Calu3 (cell line): Measurements from ENCODE around the gene IL17RD. TPM values are rescaled to one million over a fixed set of nuclear protein-coding genes. Genes with fewer than 3 reads are reported as not detected.

Source experiments
- BruUV-seq: library from RNA; stranded (reverse); fragments of 400-500 nt; replicated peaks from 2 replicates; lab custom pipeline; 2021; lab: Mats Ljungman, UMichigan
- CTCF ChIA-PET: fragments of 300-600 bp; sonication (Branson Sonifier 250); formaldehyde crosslinking; loops from one replicate; lab custom pipeline; 2022; ENCODE audit warnings: antibody characterized with exemption; lab: Charles Lee
- DNase-seq: peaks from one replicate; pipeline ENCODE4 v3.0.0; 2022
- H3K27ac Mint-ChIP-seq: one replicate; pipeline ENCODE4 v1.8.0; 2022; ENCODE audit warnings: mixed read lengths; ENCODE audit not compliant: unreplicated experiment
- H3K27me3 Mint-ChIP-seq: one replicate; pipeline ENCODE4 v1.8.0; 2022; ENCODE audit warnings: mixed read lengths; ENCODE audit not compliant: unreplicated experiment
- H3K36me3 Mint-ChIP-seq: one replicate; pipeline ENCODE4 v1.8.0; 2022; ENCODE audit warnings: mild to moderate bottlenecking, moderate library complexity, mixed read lengths; ENCODE audit not compliant: insufficient read depth, unreplicated experiment
- H3K4me1 Mint-ChIP-seq: one replicate; pipeline ENCODE4 v1.8.0; 2022; ENCODE audit warnings: mild to moderate bottlenecking, low read depth, mixed read lengths; ENCODE audit not compliant: unreplicated experiment
- H3K4me3 Mint-ChIP-seq: one replicate; pipeline ENCODE4 v1.8.0; 2022; ENCODE audit warnings: mild to moderate bottlenecking, low read depth, moderate library complexity, mixed read lengths; ENCODE audit not compliant: unreplicated experiment
- H3K9me3 Mint-ChIP-seq: one replicate; pipeline ENCODE4 v1.8.0; 2022; ENCODE audit warnings: low read depth, mixed read lengths; ENCODE audit not compliant: unreplicated experiment
- CTCF ChIP-seq: fragments of 200-600 bp; IDR thresholded peaks from one replicate; pipeline ENCODE4 v1.8.0; 2022; ENCODE audit warnings: antibody characterized with exemption; ENCODE audit not compliant: unreplicated experiment
- intact Hi-C: fragments of 100-400 bp; cut with micrococcal nuclease; formaldehyde crosslinking; loops from one replicate; pipeline ENCODE4 v1.10.0; 2022; ENCODE audit not compliant: unreplicated experiment
- total RNA-seq: library from RNA; stranded (reverse); gene quantifications from 2 replicates; pipeline ENCODE4 v1.2.3, GENCODE V29; 2022

IL17RD gene
- total RNA-seq, 1 experiment from 2014 or later = 2.2 TPM

- intact Hi-C loops = no loop called here
- H3K4me1 Mint-ChIP-seq = peaks cover 10% of the 10 kb centered on the region
- CTCF ChIA-PET = interaction anchor here (0.7 kb wide), 1 partner anchor 300 kb away, joined by 9 read pairs; no protein-coding TSS in a partner anchor
Observed at GRCh38 chr3:57082481-57082880, 82.7 kb downstream of the IL17RD start.

GRCh38 chr3:57081173-57081572, 84.0 kb downstream of the IL17RD start:
- Mint-ChIP-seq H3K27me3 (no peaks in the 10 kb centered on the region), H3K4me1 (peaks cover 23% of the 10 kb centered on the region), H3K36me3 (peaks cover 31% of the 10 kb centered on the region), H3K27ac (no peak overlapping the region), H3K9me3 (no peaks in the 10 kb centered on the region), H3K4me3 (no peak overlapping the region)
- DNase-seq = no peak
- no TSS peak for BruUV-seq
- CTCF ChIA-PET = no interaction called here
- intact Hi-C loops = no loop called here
- TF ChIP-seq CTCF = no peak

More at GRCh38 chr3:57082481-57082880, 82.7 kb downstream of the IL17RD start:
- no peaks in the 10 kb centered on the region for H3K27me3 Mint-ChIP-seq
- no TSS peak for BruUV-seq
- no peak overlapping the region for H3K4me3 Mint-ChIP-seq
- H3K27ac Mint-ChIP-seq = no peak overlapping the region
- no peaks in the 10 kb centered on the region for H3K9me3 Mint-ChIP-seq
- H3K36me3 Mint-ChIP-seq = peaks cover 21% of the 10 kb centered on the region
- no peak for DNase-seq
- TF ChIP-seq CTCF = no peak

GRCh38 chr3:57080171-57080570, 85.0 kb downstream of the IL17RD start:
- no peak for TF ChIP-seq CTCF
- intact Hi-C loops = no loop called here
- no peaks in the 10 kb centered on the region for H3K9me3 Mint-ChIP-seq
- no peak overlapping the region for H3K4me3 Mint-ChIP-seq
- CTCF ChIA-PET = interaction anchor here (1.0 kb wide), 1 partner anchor 11 kb away, joined by 3 read pairs; no protein-coding TSS in a partner anchor
- H3K27ac Mint-ChIP-seq = no peak overlapping the region
- peaks cover 26% of the 10 kb centered on the region for H3K4me1 Mint-ChIP-seq
- BruUV-seq = no TSS peak
- no peaks in the 10 kb centered on the region for H3K27me3 Mint-ChIP-seq
- H3K36me3 Mint-ChIP-seq = peaks cover 36% of the 10 kb centered on the region
- DNase-seq = no peak

- H3K4me1 Mint-ChIP-seq = peaks cover 27% of the 10 kb centered on the region
- peaks cover 39% of the 10 kb centered on the region for H3K36me3 Mint-ChIP-seq
- TSS peak; percentile 82 for BruUV-seq
- intact Hi-C loops = no loop called here
- CTCF ChIA-PET = interaction anchor here (0.8 to 1.6 kb wide), 3 partner anchors 9 to 87 kb away, joined by 3 to 4 read pairs (median 3); no protein-coding TSS in a partner anchor
- peak; percentile 59 for DNase-seq
- TF ChIP-seq CTCF = no peak
- no peak overlapping the region for H3K27ac Mint-ChIP-seq
- H3K27me3 Mint-ChIP-seq = no peaks in the 10 kb centered on the region
- no peaks in the 10 kb centered on the region for H3K9me3 Mint-ChIP-seq
- H3K4me3 Mint-ChIP-seq = peak overlapping the region; percentile 82
Observed at GRCh38 chr3:57079474-57079831, 85.7 kb downstream of the IL17RD start.
